ENCODE results near the gene LPCAT2. TPM values are rescaled to one million over a fixed set of nuclear protein-coding genes. Genes with fewer than 3 reads are reported as not detected.

Gene LPCAT2
- total and polyA plus RNA-seq, 2 donors = 12.4 to 60.4 TPM

GRCh38 chr16:55474821-55475220 is 34.1 kb upstream of the LPCAT2 start:
- Histone ChIP-seq H3K27ac (ENCODE audit: low read depth) (no peak overlapping the region), H3K4me1 (ENCODE audit: insufficient read depth) (no peaks in the 10 kb centered on the region), H3K4me3 (ENCODE audit: low read depth, low read length) (no peak overlapping the region), H3K36me3 (ENCODE audit: insufficient read depth) (no peaks in the 10 kb centered on the region)
- WGBS = 95% methylated on average over 3 of the region's 3 CpGs
- DNase-seq (ENCODE audit: extremely low spot score) = no peak

- no peak overlapping the region for H3K4me3 ChIP-seq (ENCODE audit: low read depth, low read length)
- peak overlapping the region; percentile 44 for H3K27ac ChIP-seq (ENCODE audit: low read depth)
- no peaks in the 10 kb centered on the region for H3K36me3 ChIP-seq (ENCODE audit: insufficient read depth)
- peak; percentile 25 for DNase-seq (ENCODE audit: extremely low spot score)
- no peaks in the 10 kb centered on the region for H3K4me1 ChIP-seq (ENCODE audit: insufficient read depth)
- 41% methylated on average over 5 of the region's 5 CpGs for WGBS
Observed at GRCh38 chr16:55475919-55476318, 33.0 kb upstream of the LPCAT2 start.

- WGBS = 75% methylated on average over 6 of the region's 6 CpGs
- no peaks in the 10 kb centered on the region for H3K36me3 ChIP-seq (ENCODE audit: insufficient read depth)
Observed at GRCh38 chr16:55476625-55477533, 32.0 kb upstream of the LPCAT2 start.

DNA sequence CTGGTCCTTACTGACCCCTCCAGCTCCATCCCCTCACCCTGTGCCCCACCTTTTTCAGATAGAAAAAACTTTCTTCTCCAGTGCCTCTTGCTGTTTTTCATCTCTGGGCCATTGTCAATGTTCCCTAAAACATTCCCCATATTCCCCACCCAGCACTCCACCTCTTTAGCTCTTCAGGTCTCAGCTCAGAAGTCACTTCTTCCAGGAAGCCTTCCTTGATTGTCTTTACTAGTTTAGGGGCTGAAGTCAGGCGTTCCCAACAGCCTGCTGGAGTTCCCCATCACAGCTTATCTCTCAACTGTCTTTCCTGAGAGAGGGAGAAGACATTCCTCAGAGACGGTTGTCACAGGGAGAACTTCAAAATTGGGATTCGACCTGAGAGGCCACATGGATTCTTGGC is 31.1 kb upstream of the LPCAT2 start:
- DNase-seq (ENCODE audit: extremely low spot score) = no peak
- 90% methylated on average over 3 of the region's 3 CpGs for WGBS
- Histone ChIP-seq H3K4me1 (ENCODE audit: insufficient read depth) (no peaks in the 10 kb centered on the region), H3K27ac (ENCODE audit: low read depth) (no peak overlapping the region), H3K4me3 (ENCODE audit: low read depth, low read length) (no peak overlapping the region), H3K36me3 (ENCODE audit: insufficient read depth) (no peaks in the 10 kb centered on the region)

More at GRCh38 chr16:55476625-55477533, 32.0 kb upstream of the LPCAT2 start:
- DNase-seq (ENCODE audit: extremely low spot score) = no peak
- H3K27ac ChIP-seq (ENCODE audit: low read depth) = peak overlapping the region; percentile 25
- no peaks in the 10 kb centered on the region for H3K4me1 ChIP-seq (ENCODE audit: insufficient read depth)
- H3K4me3 ChIP-seq (ENCODE audit: low read depth, low read length) = no peak overlapping the region

GRCh38 chr16:55478827-55479429 is 29.9 kb upstream of the LPCAT2 start, which contains the start of gene MMP2:
MMP2 (plus strand) TSS chr16:55479198; CDS start chr16:55479480, 282 bp downstream.
- Histone ChIP-seq H3K4me3 (ENCODE audit: low read depth, low read length) (peak within 1 kb of the TSS; percentile 53), H3K36me3 (ENCODE audit: insufficient read depth) (no peaks in the 10 kb centered on the region), H3K4me1 (ENCODE audit: insufficient read depth) (no peaks in the 10 kb centered on the region), H3K27ac (ENCODE audit: low read depth) (peak within 1 kb of the TSS; percentile 84)
- WGBS = 7% methylated on average over 46 of the region's 46 CpGs
- peak; percentile 37 for DNase-seq (ENCODE audit: extremely low spot score)

DNA sequence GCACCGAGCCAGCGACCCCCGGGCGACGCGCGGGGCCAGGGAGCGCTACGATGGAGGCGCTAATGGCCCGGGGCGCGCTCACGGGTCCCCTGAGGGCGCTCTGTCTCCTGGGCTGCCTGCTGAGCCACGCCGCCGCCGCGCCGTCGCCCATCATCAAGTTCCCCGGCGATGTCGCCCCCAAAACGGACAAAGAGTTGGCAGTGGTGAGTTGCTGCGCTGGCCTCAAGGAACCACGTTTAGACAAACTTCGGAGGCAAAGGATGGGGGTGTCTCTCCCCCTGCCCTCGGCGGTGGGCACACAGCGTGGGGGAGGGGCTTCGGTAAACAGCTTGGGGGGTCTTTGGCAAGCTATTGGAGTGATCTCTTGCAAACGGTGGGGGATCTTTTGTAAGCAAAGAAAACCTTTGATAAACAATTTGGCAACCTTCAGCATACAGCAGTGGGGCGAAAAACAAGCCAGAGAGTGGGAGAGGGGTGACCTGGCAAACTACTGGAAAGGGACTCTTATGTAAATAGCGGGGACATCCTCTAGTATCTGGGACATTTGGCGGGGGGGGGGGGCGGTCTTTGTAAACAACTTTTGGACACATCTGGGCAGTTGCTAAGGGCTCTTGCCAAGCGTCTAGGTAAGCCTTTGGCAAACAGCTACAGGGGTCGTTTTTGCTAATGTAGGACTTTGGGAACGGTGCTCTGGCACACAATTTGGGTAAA is 29.3 kb upstream of the LPCAT2 start:
- WGBS = 1% methylated on average over 41 of the region's 41 CpGs
- H3K36me3 ChIP-seq (ENCODE audit: insufficient read depth) = no peaks in the 10 kb centered on the region
- H3K27ac ChIP-seq (ENCODE audit: low read depth) = peak overlapping the region; percentile 84
- H3K4me3 ChIP-seq (ENCODE audit: low read depth, low read length) = peak overlapping the region; percentile 53
- H3K4me1 ChIP-seq (ENCODE audit: insufficient read depth) = no peaks in the 10 kb centered on the region
- no peak for DNase-seq (ENCODE audit: extremely low spot score)

GRCh38 chr16:55480228-55480655 is 28.6 kb upstream of the LPCAT2 start:
- Histone ChIP-seq H3K4me3 (ENCODE audit: low read depth, low read length) (peak overlapping the region; percentile 53), H3K27ac (ENCODE audit: low read depth) (peak overlapping the region; percentile 84), H3K36me3 (ENCODE audit: insufficient read depth) (no peaks in the 10 kb centered on the region), H3K4me1 (ENCODE audit: insufficient read depth) (no peaks in the 10 kb centered on the region)
- peak; percentile 65 for DNase-seq (ENCODE audit: extremely low spot score)
- under 1% methylated on average over 25 of the region's 25 CpGs for WGBS

- H3K4me1 ChIP-seq (ENCODE audit: insufficient read depth) = no peaks in the 10 kb centered on the region
- no peak for DNase-seq (ENCODE audit: extremely low spot score)
- H3K4me3 ChIP-seq (ENCODE audit: low read depth, low read length) = peak overlapping the region; percentile 21
- H3K36me3 ChIP-seq (ENCODE audit: insufficient read depth) = no peaks in the 10 kb centered on the region
- peak overlapping the region; percentile 64 for H3K27ac ChIP-seq (ENCODE audit: low read depth)
- 65% methylated on average over 4 of the region's 4 CpGs for WGBS
Observed at GRCh38 chr16:55481023-55481422, 27.8 kb upstream of the LPCAT2 start.

- 72% methylated on average over 2 of the region's 2 CpGs for WGBS
- Histone ChIP-seq H3K27ac (ENCODE audit: low read depth) (no peak overlapping the region), H3K4me1 (ENCODE audit: insufficient read depth) (no peaks in the 10 kb centered on the region), H3K4me3 (ENCODE audit: low read depth, low read length) (no peak overlapping the region), H3K36me3 (ENCODE audit: insufficient read depth) (no peaks in the 10 kb centered on the region)
- DNase-seq (ENCODE audit: extremely low spot score) = no peak
Observed at GRCh38 chr16:55482056-55482455, 26.8 kb upstream of the LPCAT2 start.

- H3K36me3 ChIP-seq (ENCODE audit: insufficient read depth) = no peaks in the 10 kb centered on the region
- H3K4me1 ChIP-seq (ENCODE audit: insufficient read depth) = no peaks in the 10 kb centered on the region
- no peak overlapping the region for H3K4me3 ChIP-seq (ENCODE audit: low read depth, low read length)
- H3K27ac ChIP-seq (ENCODE audit: low read depth) = peak overlapping the region; percentile 88
- DNase-seq (ENCODE audit: extremely low spot score) = no peak
- WGBS = 56% methylated on average over 13 of the region's 13 CpGs
Observed at GRCh38 chr16:55487048-55487803, 21.6 kb upstream of the LPCAT2 start.

DNA sequence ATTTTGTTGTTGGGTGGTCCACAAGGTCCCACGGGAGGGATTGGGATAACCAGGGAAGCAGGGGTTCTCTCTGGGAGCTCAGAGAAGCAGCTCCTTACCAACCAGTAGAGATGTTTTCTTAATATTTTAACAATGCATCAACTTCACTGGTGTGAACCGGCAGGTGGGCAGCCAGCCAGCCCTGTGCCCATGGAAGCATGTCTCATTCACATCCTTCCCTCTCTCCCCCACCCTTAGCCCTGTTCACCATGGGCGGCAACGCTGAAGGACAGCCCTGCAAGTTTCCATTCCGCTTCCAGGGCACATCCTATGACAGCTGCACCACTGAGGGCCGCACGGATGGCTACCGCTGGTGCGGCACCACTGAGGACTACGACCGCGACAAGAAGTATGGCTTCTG is 20.6 kb upstream of the LPCAT2 start:
- no peaks in the 10 kb centered on the region for H3K36me3 ChIP-seq (ENCODE audit: insufficient read depth)
- no peak for DNase-seq (ENCODE audit: extremely low spot score)
- no peak overlapping the region for H3K27ac ChIP-seq (ENCODE audit: low read depth)
- 92% methylated on average over 12 of the region's 12 CpGs for WGBS
- no peaks in the 10 kb centered on the region for H3K4me1 ChIP-seq (ENCODE audit: insufficient read depth)
- no peak overlapping the region for H3K4me3 ChIP-seq (ENCODE audit: low read depth, low read length)

- no peaks in the 10 kb centered on the region for H3K4me1 ChIP-seq (ENCODE audit: insufficient read depth)
- WGBS = 95% methylated on average over 14 of the region's 14 CpGs
- H3K36me3 ChIP-seq (ENCODE audit: insufficient read depth) = no peaks in the 10 kb centered on the region
- DNase-seq (ENCODE audit: extremely low spot score) = no peak
- H3K4me3 ChIP-seq (ENCODE audit: low read depth, low read length) = no peak overlapping the region
- H3K27ac ChIP-seq (ENCODE audit: low read depth) = no peak overlapping the region
Observed at GRCh38 chr16:55489119-55489955, 19.5 kb upstream of the LPCAT2 start.
